Transverse colon (tissue), 4 donors: ENCODE measurements around the gene TAS1R1.

Source experiments
- CTCF ChIP-seq, 5 experiments: fragments of 200-600 bp in 3 of 5; fragments of 450-650 bp in 2 of 5; sonication (generic) in 3 of 5; IDR thresholded peaks; 1 replicate in 2 of 5; 2 replicates in 3 of 5; pipeline ENCODE4 v1.5.1; 2016 to 2017; ENCODE audit warnings: antibody characterized with exemption in 5 of 5, inconsistent platforms in 3 of 5, mild to moderate bottlenecking in 2 of 5, moderate library complexity in 1 of 5
- EP300 ChIP-seq: sonication (generic); formaldehyde crosslinking; IDR thresholded peaks from one replicate; pipeline ENCODE4 v1.6.1; 2017; ENCODE audit warnings: antibody characterized with exemption, low read depth
- POLR2A ChIP-seq: fragments of 450-650 bp; IDR thresholded peaks from one replicate; pipeline ENCODE4 v1.6.1; 2016; ENCODE audit warnings: antibody characterized with exemption, mild to moderate bottlenecking, moderate library complexity
- POLR2AphosphoS5 ChIP-seq, 3 donors: sonication (generic); formaldehyde crosslinking; IDR thresholded peaks; one replicate each; pipeline ENCODE4 v1.6.1; 2016; ENCODE audit warnings: antibody characterized with exemption in 3 of 3

GRCh38 chr1:6507037-6507428 lies 48.1 kb upstream of the TAS1R1 start:
- TF ChIP-seq CTCF (IDR thresholded peaks at IDR 0.05) (no peak), EP300 (no peak), POLR2A (no peak), POLR2AphosphoS5 (IDR thresholded peaks at IDR 0.05) (no peak)
